Mesangial cell (primary cell): Measurements from ENCODE around the gene OR4D1. TPM values are rescaled to one million over a fixed set of nuclear protein-coding genes. Genes with fewer than 3 reads are reported as not detected.

Source experiments
- total RNA-seq: library from RNA; depleted of rRNA; stranded (reverse); fragments of >200 nt; gene quantifications from 2 replicates; pipeline ENCODE4 v1.2.3, GENCODE V29; 2015

Gene OR4D1
- not detected in 2 replicates for total RNA-seq

GRCh38 chr17:58147930-58148434, at the start of gene OR4D1:
Gene OR4D1, plus strand, starts transcription at chr17:58148384. Its CDS starts 6,770 bp downstream, at chr17:58155154.

GRCh38 chr17:58166682-58167081, 18.5 kb downstream of the OR4D1 start, which contains the start of gene OR4D2:
Gene OR4D2, plus strand, starts transcription at chr17:58166982. Its CDS starts 2,674 bp downstream, at chr17:58169656.

GRCh38 chr17:58192612-58193011, 44.4 kb downstream of the OR4D1 start, which contains the start of gene EPX:
Gene EPX, plus strand, starts transcription at chr17:58192726. Its CDS starts 121 bp downstream, at chr17:58192847.

Other genes starting within 250 kb of the OR4D1 start
- 16.3 and 28.5 TPM in 2 replicates for gene CUEDC1, start 193.0 kb upstream of the OR4D1 start, total RNA-seq
- 63.3 and 65.2 TPM in 2 replicates for gene VEZF1, start 160.1 kb upstream of the OR4D1 start, total RNA-seq
- 88.7 and 250 TPM in 2 replicates for gene SRSF1, start 141.1 kb upstream of the OR4D1 start, total RNA-seq
- 10.1 and 11.4 TPM in 2 replicates for gene DYNLL2, start 65.0 kb upstream of the OR4D1 start, total RNA-seq
- not detected in 2 replicates for gene OR4D2, start 18.6 kb downstream of the OR4D1 start, total RNA-seq
- not detected in 2 replicates for gene EPX, start 44.3 kb downstream of the OR4D1 start, total RNA-seq
- gene MKS1, start 70.9 kb downstream of the OR4D1 start, total RNA-seq, result 10.8 and 14.6 TPM in 2 replicates
- not detected in 2 replicates for gene LPO, start 90.2 kb downstream of the OR4D1 start, total RNA-seq
- 0.13 TPM in 1 of 2 replicates, not detected in the other for gene MPO, start 132.6 kb downstream of the OR4D1 start, total RNA-seq
- gene TSPOAP1, start 180.4 kb downstream of the OR4D1 start, total RNA-seq, result 1.6 and 15.8 TPM in 2 replicates
- gene SUPT4H1, start 203.8 kb downstream of the OR4D1 start, total RNA-seq, result 43.2 and 47.7 TPM in 2 replicates